Omental fat pad (tissue), 4 donors: ENCODE results near the gene HOXA13. TPM values are rescaled to one million over a fixed set of nuclear protein-coding genes. Genes with fewer than 3 reads are reported as not detected.

ENCODE experiments used
- ATAC-seq: fragments of 150-250 bp; one replicate; pipeline ENCODE4 v1.9.1; 2016; ENCODE audit warnings: mild to moderate bottlenecking, moderate library complexity; ENCODE audit not compliant: low FRiP score
- DNase-seq: peaks from one replicate; pipeline ENCODE4 v3.0.0-alpha.2; 2019; ENCODE audit warnings: low spot score
- CTCF ChIP-seq, 3 donors: fragments of 450-650 bp; IDR thresholded peaks; one replicate each; pipeline ENCODE4 v1.5.1; 2016 to 2017; ENCODE audit warnings: antibody characterized with exemption in 3 of 3, mild to moderate bottlenecking in 3 of 3, moderate library complexity in 2 of 3
- total RNA-seq, 4 donors: library from RNA; depleted of rRNA; stranded (reverse); fragments of >200 nt; gene quantifications; one replicate each; pipeline ENCODE4 v1.1.0, GENCODE V29; 2016

Gene HOXA13
- total RNA-seq, 4 donors from 2014 or later = not detected

DNA sequence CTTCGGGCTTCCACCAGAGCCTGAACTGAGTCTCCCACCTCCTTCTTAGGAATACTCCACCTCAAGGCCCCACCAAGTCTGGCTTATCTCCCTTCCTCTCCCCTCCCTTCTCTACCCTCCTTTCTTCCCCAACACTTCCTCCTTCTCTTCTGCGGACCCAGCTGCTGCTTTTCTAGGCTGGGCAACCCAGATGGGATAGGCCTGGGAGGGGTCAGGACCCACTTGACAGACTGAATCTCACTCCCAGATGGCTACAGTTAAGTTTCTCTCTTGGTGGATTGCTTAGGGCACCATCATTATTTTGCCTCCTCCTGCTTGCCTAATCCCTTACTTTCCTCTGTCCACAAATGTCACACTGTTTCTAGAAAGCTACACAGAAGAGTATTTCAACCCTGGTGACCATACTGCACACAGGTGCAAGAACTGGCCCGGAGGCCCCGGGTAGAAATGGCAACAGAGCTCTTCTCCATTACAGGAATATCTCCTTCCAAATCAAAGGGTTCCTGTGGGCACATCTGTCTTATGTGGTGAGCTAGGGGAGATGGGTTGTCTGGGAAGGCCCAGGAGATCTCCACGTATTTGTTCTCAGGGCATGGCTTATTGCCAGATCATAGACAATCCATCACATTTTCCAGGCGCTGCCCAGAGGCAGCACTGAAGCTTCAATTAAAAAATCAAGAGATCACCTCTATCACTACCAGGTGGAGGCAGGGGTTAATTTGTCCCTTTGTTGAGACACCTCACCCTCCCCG, 9.7 kb downstream of the HOXA13 start:
- DNase-seq (no peak), ATAC-seq (no peak)
- no peak for TF ChIP-seq CTCF (IDR thresholded peaks at IDR 0.05)

GRCh38 chr7:27189295-27189996, 10.4 kb downstream of the HOXA13 start:
- ATAC-seq (no peak), DNase-seq (peak; percentile 15)
- no peak for TF ChIP-seq CTCF (IDR thresholded peaks at IDR 0.05)

- ATAC-seq (no peak), DNase-seq (peak; percentile 24)
- TF ChIP-seq CTCF (IDR thresholded peaks at IDR 0.05) = no peak
Observed at GRCh38 chr7:27188386-27189294, 11.3 kb downstream of the HOXA13 start.

DNA sequence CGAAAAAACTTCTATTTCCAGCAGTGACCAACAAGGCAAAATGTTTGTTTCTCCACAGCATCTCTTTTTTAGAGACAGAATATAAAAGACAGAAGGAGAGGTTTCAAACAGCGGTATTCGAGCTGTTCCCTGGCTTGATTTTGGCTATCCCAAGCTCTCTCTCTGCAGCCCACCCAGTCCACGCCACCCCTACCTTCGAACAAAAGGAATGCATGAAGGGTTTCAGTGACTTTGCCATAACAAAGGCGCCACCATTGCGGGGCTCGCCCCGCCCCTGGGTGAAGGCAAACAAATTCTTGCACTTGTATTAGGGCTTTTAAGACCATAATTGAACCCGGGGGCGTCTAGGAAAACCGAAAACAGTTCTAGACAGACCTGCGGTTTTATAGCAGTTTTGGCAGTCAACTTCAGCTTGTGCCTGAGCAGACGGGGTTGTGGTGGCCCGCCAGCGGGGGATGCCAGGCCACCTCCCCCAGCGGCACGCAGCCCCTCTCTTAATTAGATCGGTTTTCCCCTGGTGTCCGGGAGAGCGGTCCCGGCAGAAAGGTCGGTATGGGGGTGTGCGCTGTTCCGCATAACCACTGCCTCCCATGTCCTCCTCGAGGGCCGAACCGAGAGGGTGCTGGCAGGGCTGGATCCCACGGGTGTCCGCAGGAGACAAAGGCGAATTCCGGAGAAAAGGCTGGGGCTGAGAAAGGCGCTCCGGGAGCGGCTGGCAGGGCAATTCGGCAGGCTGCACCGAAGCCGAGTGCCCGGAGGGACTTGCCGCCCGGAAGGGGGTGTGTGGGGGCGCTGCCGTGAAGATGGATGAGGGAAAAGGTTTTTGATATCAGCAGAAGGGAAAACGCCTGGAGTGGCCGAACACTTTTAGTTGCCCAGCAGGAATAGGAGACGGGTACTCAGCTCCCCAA, 12.2 kb downstream of the HOXA13 start:
- peak; percentile 6 for DNase-seq
- no peak for ATAC-seq

DNA sequence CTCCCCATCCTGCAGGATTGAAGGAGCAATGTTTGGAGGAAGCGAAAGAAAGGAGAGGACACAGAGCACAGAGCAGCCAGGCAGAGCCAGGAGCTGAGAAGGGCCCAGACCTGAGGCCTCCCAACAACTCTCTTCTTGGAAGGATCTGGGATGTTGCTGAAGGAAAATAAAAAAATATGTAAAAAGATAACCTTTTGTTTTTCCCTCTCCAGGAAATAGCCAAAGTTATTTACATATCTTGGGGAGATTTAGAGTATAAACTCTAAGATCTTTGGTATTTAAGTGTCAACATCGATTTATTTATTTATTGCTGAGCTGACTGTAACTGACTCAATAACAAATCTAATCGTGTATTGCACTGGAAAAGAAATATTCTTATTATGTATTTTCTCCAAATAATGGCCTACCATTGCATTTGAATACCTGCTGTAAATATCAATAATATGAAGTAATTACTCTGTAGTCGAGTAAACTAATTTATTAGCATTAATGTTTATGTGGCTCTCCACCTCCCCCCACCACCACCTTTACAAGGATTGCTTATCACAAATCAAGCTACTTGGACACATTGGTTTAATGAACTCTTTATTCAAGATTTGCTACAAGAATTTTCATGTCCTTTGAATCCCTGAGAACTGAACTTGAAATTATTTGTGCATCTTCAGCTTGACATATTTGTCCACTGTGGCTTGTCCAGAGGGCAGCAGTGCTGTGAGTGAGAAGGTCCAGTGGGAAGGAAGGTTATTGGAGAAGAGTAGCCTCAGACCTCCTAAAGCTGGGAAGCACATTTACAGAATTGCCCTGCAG, 13.0 kb downstream of the HOXA13 start:
- TF ChIP-seq CTCF (IDR thresholded peaks at IDR 0.05) = no peak
- DNase-seq = no peak
- ATAC-seq = no peak

More for the DNA sequence above, 12.2 kb downstream of the HOXA13 start:
- TF ChIP-seq CTCF (IDR thresholded peaks at IDR 0.05) = no peak
